ENCODE results near the gene HIBCH.

DNA sequence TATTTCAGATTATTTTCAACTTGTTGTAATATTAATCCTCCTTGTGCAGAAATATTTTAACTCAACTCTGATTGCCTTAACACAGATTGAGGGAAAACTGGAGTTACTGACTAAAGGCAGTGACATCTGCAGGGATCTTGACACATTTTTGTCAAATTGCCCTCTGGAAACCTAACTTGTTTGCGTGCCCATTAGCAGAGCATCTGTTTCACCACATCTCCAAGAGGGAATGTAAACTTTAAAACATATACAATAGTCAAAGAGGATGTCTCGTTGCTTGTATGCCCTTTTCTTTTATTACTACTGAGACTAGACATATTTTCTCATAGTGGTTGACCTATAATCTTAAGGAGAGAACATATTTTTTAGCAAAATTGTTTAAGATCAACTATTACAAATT, 38.0 kb upstream of the HIBCH start:
- TF ChIP-seq ZNF274 (IDR thresholded peaks at IDR 0.05; ENCODE audit: low read depth, low read length) (no peak), SUZ12 (IDR thresholded peaks at IDR 0.05; ENCODE audit: extremely low read depth, insufficient read depth, insufficient read length) (no peak), YY1 (IDR thresholded peaks at IDR 0.05; ENCODE audit: insufficient read depth, insufficient read length) (no peak)
